WTC11 (cell line): ENCODE results near the gene CTIF.

ENCODE experiments used
- CTCF ChIP-seq: fragments of 200-600 bp; IDR thresholded peaks from 2 replicates; pipeline ENCODE4 v1.8.0; 2022; ENCODE audit warnings: antibody characterized with exemption
- JUN ChIP-seq: sonication (generic); formaldehyde crosslinking; IDR thresholded peaks from 2 replicates; pipeline ENCODE4 v1.8.0; 2023; ENCODE audit warnings: mild to moderate bottlenecking, missing genetic modification reagents
- MAX ChIP-seq: sonication (generic); formaldehyde crosslinking; IDR thresholded peaks from 2 replicates; pipeline ENCODE4 v1.8.0; 2022; ENCODE audit warnings: mild to moderate bottlenecking, missing genetic modification reagents
- MYBL2 ChIP-seq: sonication (generic); formaldehyde crosslinking; IDR thresholded peaks from 2 replicates; pipeline ENCODE4 v1.8.1; 2023; ENCODE audit warnings: mild to moderate bottlenecking, moderate library complexity, missing genetic modification reagents
- TF ChIP-seq, protein P1 (sequence below): fragments of 250-450 bp; sonication (Bioruptor Pico); IDR thresholded peaks from 2 replicates; pipeline ENCODE4 v1.9.0; 2021; ENCODE audit warnings: mild to moderate bottlenecking, borderline replicate concordance
- TF ChIP-seq, protein P2 (sequence below): sonication (generic); formaldehyde crosslinking; conservative IDR thresholded peaks from 2 replicates; pipeline ENCODE4 v1.8.1; 2022; ENCODE audit warnings: mild to moderate bottlenecking, missing genetic modification reagents

DNA sequence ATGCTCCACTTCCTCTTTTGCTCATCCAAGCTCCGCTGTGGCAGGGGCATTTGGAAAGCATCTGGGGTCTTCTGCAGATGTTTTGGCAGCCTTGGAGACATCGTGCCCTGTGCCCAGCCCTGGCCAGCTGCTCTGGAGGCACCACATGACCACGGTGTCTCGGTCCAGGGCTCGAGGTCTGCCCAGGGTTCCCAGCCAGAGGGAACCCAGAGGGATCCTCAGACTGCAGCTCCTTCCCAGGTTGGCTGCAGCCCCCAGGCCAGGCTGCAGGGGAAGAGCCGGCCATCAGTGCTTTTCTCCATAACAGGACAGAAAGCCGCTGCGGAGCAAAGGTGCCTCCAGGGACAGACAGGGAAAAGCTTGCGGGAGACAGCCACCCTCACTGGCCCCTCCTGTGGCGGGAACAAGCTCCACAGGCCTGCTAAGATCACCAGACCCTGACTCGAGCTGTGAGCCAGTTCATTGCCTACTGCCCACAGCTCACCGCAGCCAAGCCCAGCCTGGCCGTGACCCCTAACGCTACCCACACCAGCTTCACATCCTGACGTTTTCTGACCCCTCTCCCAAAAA is 337.2 kb downstream of the CTIF start:
- no peak for TF ChIP-seq CTCF
- TF ChIP-seq, protein P1, sequence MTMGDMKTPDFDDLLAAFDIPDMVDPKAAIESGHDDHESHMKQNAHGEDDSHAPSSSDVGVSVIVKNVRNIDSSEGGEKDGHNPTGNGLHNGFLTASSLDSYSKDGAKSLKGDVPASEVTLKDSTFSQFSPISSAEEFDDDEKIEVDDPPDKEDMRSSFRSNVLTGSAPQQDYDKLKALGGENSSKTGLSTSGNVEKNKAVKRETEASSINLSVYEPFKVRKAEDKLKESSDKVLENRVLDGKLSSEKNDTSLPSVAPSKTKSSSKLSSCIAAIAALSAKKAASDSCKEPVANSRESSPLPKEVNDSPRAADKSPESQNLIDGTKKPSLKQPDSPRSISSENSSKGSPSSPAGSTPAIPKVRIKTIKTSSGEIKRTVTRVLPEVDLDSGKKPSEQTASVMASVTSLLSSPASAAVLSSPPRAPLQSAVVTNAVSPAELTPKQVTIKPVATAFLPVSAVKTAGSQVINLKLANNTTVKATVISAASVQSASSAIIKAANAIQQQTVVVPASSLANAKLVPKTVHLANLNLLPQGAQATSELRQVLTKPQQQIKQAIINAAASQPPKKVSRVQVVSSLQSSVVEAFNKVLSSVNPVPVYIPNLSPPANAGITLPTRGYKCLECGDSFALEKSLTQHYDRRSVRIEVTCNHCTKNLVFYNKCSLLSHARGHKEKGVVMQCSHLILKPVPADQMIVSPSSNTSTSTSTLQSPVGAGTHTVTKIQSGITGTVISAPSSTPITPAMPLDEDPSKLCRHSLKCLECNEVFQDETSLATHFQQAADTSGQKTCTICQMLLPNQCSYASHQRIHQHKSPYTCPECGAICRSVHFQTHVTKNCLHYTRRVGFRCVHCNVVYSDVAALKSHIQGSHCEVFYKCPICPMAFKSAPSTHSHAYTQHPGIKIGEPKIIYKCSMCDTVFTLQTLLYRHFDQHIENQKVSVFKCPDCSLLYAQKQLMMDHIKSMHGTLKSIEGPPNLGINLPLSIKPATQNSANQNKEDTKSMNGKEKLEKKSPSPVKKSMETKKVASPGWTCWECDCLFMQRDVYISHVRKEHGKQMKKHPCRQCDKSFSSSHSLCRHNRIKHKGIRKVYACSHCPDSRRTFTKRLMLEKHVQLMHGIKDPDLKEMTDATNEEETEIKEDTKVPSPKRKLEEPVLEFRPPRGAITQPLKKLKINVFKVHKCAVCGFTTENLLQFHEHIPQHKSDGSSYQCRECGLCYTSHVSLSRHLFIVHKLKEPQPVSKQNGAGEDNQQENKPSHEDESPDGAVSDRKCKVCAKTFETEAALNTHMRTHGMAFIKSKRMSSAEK: no peak
- TF ChIP-seq MAX (CRISPR knock-in tag): no peak
- TF ChIP-seq, protein P2, sequence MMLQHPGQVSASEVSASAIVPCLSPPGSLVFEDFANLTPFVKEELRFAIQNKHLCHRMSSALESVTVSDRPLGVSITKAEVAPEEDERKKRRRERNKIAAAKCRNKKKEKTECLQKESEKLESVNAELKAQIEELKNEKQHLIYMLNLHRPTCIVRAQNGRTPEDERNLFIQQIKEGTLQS (CRISPR knock-in tag): no peak
- no peak for TF ChIP-seq JUN (CRISPR knock-in tag)
- TF ChIP-seq MYBL2 (CRISPR knock-in tag): no peak
